Fibroblast of mammary gland (primary cell): ENCODE measurements around the gene SPIN2A.
"Not testable (repeated sequence)": the region's sequence is repeated elsewhere in the genome, so short reads cannot be mapped to it uniquely, and the experiment has no call there.

Experiments used
- DNase-seq: peaks from one replicate; pipeline ENCODE4 v3.0.0-alpha.2; 2010; ENCODE audit warnings: low read depth
- H3K4me3 ChIP-seq: 2 replicates; pipeline ENCODE4 v1.5.1; 2011; ENCODE audit warnings: low read depth, mild to moderate bottlenecking, low read length, moderate library complexity; ENCODE audit not compliant: control insufficient read depth
- CTCF ChIP-seq: conservative IDR thresholded peaks from 2 replicates; pipeline ENCODE4 v1.5.1; 2011; ENCODE audit warnings: low read depth, low read length, inconsistent platforms; ENCODE audit not compliant: control insufficient read depth, insufficient read depth

SPIN2A gene

GRCh38 chrX:57121162-57121755, 15.9 kb downstream of the SPIN2A start, which contains the start of gene SPIN2B:
SPIN2B (minus strand) TSS chrX:57121548.
- H3K4me3 ChIP-seq, result peak within 1 kb of the TSS; percentile 65
- no peak for TF ChIP-seq CTCF

GRCh38 chrX:57120619-57121161, 16.5 kb downstream of the SPIN2A start:
- DNase-seq, result not testable (repeated sequence)

More at GRCh38 chrX:57121162-57121755, 15.9 kb downstream of the SPIN2A start, which contains the start of gene SPIN2B:
- peak; percentile 71 for DNase-seq

GRCh38 chrX:57119416-57119815, 17.8 kb downstream of the SPIN2A start:
- no peak overlapping the region for H3K4me3 ChIP-seq
- DNase-seq, result no peak
- no peak for TF ChIP-seq CTCF

More at GRCh38 chrX:57120619-57121161, 16.5 kb downstream of the SPIN2A start:
- H3K4me3 ChIP-seq, result peak overlapping the region; percentile 65

GRCh38 chrX:57117566-57117965, 19.6 kb downstream of the SPIN2A start:
- not testable (repeated sequence) for H3K4me3 ChIP-seq, DNase-seq

GRCh38 chrX:57104921-57105398, 32.2 kb downstream of the SPIN2A start:
- no peak for DNase-seq
- TF ChIP-seq CTCF, result no peak
- H3K4me3 ChIP-seq, result no peak overlapping the region

GRCh38 chrX:57104406-57104805, 32.8 kb downstream of the SPIN2A start:
- no peak for TF ChIP-seq CTCF
- H3K4me3 ChIP-seq, result no peak overlapping the region
- no peak for DNase-seq

- no peak for DNase-seq
- TF ChIP-seq CTCF, result no peak
- no peak overlapping the region for H3K4me3 ChIP-seq
Measured at GRCh38 chrX:57103489-57103888, 33.7 kb downstream of the SPIN2A start.

- not testable (repeated sequence) for DNase-seq, H3K4me3 ChIP-seq
Measured at GRCh38 chrX:57102918-57103317, 34.3 kb downstream of the SPIN2A start.
